ENCODE measurements around the gene C11orf68. TPM values are rescaled to one million over a fixed set of nuclear protein-coding genes. Genes with fewer than 3 reads are reported as not detected.

Gene C11orf68
- total and polyA plus RNA-seq, 9 of the 15 experiments (the other 6 are each of a cell fraction or from before 2014, with no cell fraction given) = 3.6 to 35.9 (median 12.8) TPM

DNA sequence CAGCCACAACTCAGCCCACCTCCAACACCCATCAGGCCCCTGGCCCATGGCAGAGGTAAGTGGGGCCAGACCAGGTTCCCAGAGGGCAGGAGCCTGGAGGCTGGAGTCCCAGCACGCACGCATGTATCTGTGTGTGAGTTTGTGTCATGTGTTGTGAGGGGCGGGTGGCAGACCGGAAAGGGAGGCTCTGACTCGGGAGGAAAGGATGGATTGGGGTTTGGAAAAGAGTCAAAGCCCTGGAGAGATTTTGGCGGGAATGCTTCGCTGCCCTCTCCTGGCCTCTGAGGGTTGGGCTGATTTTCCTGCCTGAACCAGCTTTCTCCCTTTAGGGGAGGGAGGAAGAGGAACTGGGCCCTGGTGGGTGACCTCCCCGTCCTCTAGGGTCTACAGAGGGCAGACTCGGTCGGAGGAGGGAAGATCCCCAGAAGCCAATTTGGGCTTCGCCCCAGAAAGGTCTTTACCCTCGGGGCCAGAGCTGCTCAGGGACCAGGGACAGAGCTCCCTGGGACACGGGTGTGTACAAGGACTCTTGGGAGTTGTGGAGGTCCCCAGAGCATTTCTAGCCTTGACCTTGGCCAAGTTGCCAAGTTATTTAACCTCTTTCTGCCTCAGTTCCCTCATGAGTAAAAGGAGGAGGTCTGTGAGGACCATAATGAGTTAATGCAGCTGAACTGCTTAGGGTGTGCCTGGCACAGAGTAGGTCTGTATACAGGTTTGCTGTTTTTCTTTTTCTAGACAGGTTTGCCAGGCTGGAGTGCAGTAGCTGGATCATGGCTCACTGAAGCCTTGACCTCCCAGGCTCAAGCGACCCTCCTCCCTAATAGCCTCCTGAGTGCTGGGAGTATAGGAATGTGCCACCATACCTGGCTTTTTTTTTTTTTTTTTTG lies 6.9 kb downstream of the C11orf68 start (continued):
- TF ChIP-seq, protein P1, sequence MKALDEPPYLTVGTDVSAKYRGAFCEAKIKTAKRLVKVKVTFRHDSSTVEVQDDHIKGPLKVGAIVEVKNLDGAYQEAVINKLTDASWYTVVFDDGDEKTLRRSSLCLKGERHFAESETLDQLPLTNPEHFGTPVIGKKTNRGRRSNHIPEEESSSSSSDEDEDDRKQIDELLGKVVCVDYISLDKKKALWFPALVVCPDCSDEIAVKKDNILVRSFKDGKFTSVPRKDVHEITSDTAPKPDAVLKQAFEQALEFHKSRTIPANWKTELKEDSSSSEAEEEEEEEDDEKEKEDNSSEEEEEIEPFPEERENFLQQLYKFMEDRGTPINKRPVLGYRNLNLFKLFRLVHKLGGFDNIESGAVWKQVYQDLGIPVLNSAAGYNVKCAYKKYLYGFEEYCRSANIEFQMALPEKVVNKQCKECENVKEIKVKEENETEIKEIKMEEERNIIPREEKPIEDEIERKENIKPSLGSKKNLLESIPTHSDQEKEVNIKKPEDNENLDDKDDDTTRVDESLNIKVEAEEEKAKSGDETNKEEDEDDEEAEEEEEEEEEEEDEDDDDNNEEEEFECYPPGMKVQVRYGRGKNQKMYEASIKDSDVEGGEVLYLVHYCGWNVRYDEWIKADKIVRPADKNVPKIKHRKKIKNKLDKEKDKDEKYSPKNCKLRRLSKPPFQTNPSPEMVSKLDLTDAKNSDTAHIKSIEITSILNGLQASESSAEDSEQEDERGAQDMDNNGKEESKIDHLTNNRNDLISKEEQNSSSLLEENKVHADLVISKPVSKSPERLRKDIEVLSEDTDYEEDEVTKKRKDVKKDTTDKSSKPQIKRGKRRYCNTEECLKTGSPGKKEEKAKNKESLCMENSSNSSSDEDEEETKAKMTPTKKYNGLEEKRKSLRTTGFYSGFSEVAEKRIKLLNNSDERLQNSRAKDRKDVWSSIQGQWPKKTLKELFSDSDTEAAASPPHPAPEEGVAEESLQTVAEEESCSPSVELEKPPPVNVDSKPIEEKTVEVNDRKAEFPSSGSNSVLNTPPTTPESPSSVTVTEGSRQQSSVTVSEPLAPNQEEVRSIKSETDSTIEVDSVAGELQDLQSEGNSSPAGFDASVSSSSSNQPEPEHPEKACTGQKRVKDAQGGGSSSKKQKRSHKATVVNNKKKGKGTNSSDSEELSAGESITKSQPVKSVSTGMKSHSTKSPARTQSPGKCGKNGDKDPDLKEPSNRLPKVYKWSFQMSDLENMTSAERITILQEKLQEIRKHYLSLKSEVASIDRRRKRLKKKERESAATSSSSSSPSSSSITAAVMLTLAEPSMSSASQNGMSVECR (CRISPR knock-in tag; IDR thresholded peaks at IDR 0.05) = no peak
- TF ChIP-seq, protein P2, sequence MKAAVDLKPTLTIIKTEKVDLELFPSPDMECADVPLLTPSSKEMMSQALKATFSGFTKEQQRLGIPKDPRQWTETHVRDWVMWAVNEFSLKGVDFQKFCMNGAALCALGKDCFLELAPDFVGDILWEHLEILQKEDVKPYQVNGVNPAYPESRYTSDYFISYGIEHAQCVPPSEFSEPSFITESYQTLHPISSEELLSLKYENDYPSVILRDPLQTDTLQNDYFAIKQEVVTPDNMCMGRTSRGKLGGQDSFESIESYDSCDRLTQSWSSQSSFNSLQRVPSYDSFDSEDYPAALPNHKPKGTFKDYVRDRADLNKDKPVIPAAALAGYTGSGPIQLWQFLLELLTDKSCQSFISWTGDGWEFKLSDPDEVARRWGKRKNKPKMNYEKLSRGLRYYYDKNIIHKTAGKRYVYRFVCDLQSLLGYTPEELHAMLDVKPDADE (conservative IDR thresholded peaks at IDR 0.05; ENCODE audit: control insufficient read depth, low read depth, low read length) = no peak
- TF ChIP-seq CEBPZ (IDR thresholded peaks at IDR 0.05; ENCODE audit: borderline replicate concordance, low read depth, low read length) (no peak), ARID1B (IDR thresholded peaks at IDR 0.05) (peak; percentile 9; the same call in 1 of the 2 replicates), ARNT (IDR thresholded peaks at IDR 0.05) (no peak), GABPA (tag; conservative IDR thresholded peaks at IDR 0.05; ENCODE audit: low read depth) (peak; percentile 58), ZC3H8 (IDR thresholded peaks at IDR 0.05) (no peak), HMGN3 (IDR thresholded peaks at IDR 0.05; ENCODE audit: borderline replicate concordance, extremely low read depth, insufficient read length, low read depth, low read length) (no peak), MAX (CRISPR knock-in tag; IDR thresholded peaks at IDR 0.05) (peak; percentile 13; the same call in 1 of the 2 replicates), L3MBTL2 (IDR thresholded peaks at IDR 0.05) (peak; percentile 82; the same call in 1 of the 2 replicates), XRCC3 (IDR thresholded peaks at IDR 0.05) (no peak), POLR2AphosphoS2 (IDR thresholded peaks at IDR 0.05; ENCODE audit: low read length) (no peak), SMAD4 (CRISPR knock-in tag; conservative IDR thresholded peaks at IDR 0.05) (peak; percentile 51; the same call in 1 of the 2 replicates), NFIC (IDR thresholded peaks at IDR 0.05) (0 out of 2 replicates have a peak, but pooled peaks have one; percentile 34), GTF2F1 (IDR thresholded peaks at IDR 0.05; ENCODE audit: low read depth, low read length) (no peak)
- TF ChIP-seq, protein P3, sequence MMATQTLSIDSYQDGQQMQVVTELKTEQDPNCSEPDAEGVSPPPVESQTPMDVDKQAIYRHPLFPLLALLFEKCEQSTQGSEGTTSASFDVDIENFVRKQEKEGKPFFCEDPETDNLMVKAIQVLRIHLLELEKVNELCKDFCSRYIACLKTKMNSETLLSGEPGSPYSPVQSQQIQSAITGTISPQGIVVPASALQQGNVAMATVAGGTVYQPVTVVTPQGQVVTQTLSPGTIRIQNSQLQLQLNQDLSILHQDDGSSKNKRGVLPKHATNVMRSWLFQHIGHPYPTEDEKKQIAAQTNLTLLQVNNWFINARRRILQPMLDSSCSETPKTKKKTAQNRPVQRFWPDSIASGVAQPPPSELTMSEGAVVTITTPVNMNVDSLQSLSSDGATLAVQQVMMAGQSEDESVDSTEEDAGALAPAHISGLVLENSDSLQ (IDR thresholded peaks at IDR 0.05) = 0 out of 2 replicates have a peak, but pooled peaks have one; percentile 9
